ENCODE measurements around the gene UBXN11. TPM values are rescaled to one million over a fixed set of nuclear protein-coding genes. Genes with fewer than 3 reads are reported as not detected.

The UBXN11 gene
- total and polyA plus RNA-seq, 7 donors = 3.5 to 7.0 (median 4.2) TPM

GRCh38 chr1:26281971-26282370 is 24.5 kb downstream of the UBXN11 start:
- Histone ChIP-seq H3K36me3 (ENCODE audit: insufficient read depth in 1 of 2, low read depth in 1 of 2) (peaks cover 4 to 26% of the 10 kb centered on the region in 2 donors), H3K4me1 (peaks cover 75% of the 10 kb centered on the region), H3K27me3 (ENCODE audit: insufficient read depth in 3 of 3, low read length in 2 of 3) (no peaks in the 10 kb centered on the region), H3K9me3 (no peaks in the 10 kb centered on the region), H3K27ac (peak overlapping the region; percentile 92), H3K4me3 (no peak overlapping the region)
- no peak for TF ChIP-seq CTCF (IDR thresholded peaks at IDR 0.05)
- DNase-seq (peak in 1 of 2 donors; percentile 46), ATAC-seq (no peak)
- intact Hi-C loops (cut with DNase I) = no loop called here
- 30 to 45% (median 36%) methylated on average over 14 to 15 of the region's 15 CpGs for WGBS, 3 donors

GRCh38 chr1:26281091-26281958 is 25.1 kb downstream of the UBXN11 start:
- peaks cover 76% of the 10 kb centered on the region for H3K4me1 ChIP-seq
- WGBS, 3 donors = 82 to 94% (median 86%) methylated on average over 5 of the region's 5 CpGs
- H3K27ac ChIP-seq = peak overlapping the region; percentile 92
- intact Hi-C loops (cut with DNase I) = no loop called here
- no peaks in the 10 kb centered on the region for H3K9me3 ChIP-seq
- TF ChIP-seq CTCF (IDR thresholded peaks at IDR 0.05) = no peak
- H3K36me3 ChIP-seq (ENCODE audit: insufficient read depth in 1 of 2, low read depth in 1 of 2) = peaks cover 4 to 31% of the 10 kb centered on the region in 2 donors
- peak overlapping the region; percentile 78 for H3K4me3 ChIP-seq
- H3K27me3 ChIP-seq (ENCODE audit: insufficient read depth in 3 of 3, low read length in 2 of 3) = no peaks in the 10 kb centered on the region
- no peak for ATAC-seq
- DNase-seq = no peak

- no peaks in the 10 kb centered on the region for H3K27me3 ChIP-seq (ENCODE audit: insufficient read depth in 3 of 3, low read length in 2 of 3)
- TF ChIP-seq CTCF (IDR thresholded peaks at IDR 0.05) = no peak
- H3K4me1 ChIP-seq = peaks cover 74% of the 10 kb centered on the region
- WGBS, 3 donors = 35 to 49% (median 36%) methylated on average over 14 to 20 of the region's 20 CpGs
- ATAC-seq (no peak), DNase-seq (no peak)
- H3K36me3 ChIP-seq (ENCODE audit: insufficient read depth in 1 of 2, low read depth in 1 of 2) = peaks cover 4 to 31% of the 10 kb centered on the region in 2 donors
- peak overlapping the region; percentile 78 for H3K4me3 ChIP-seq
- no peaks in the 10 kb centered on the region for H3K9me3 ChIP-seq
- H3K27ac ChIP-seq = peak overlapping the region; percentile 92
- intact Hi-C loops (cut with DNase I) = no loop called here
Measured at GRCh38 chr1:26280333-26281042, 25.9 kb downstream of the UBXN11 start.

- peak; percentile 91 to 92 for DNase-seq
- peak within 1 kb of the TSS; percentile 92 for H3K27ac ChIP-seq
- H3K4me1 ChIP-seq = peaks cover 74% of the 10 kb centered on the region
- peaks cover 4 to 37% of the 10 kb centered on the region in 2 donors for H3K36me3 ChIP-seq (ENCODE audit: insufficient read depth in 1 of 2, low read depth in 1 of 2)
- peak; percentile 57 to 62 (median 58) for ATAC-seq
- H3K27me3 ChIP-seq (ENCODE audit: insufficient read depth in 3 of 3, low read length in 2 of 3) = no peaks in the 10 kb centered on the region
- intact Hi-C loops (cut with DNase I) = no loop called here
- H3K9me3 ChIP-seq = no peaks in the 10 kb centered on the region
- peak within 1 kb of the TSS; percentile 78 for H3K4me3 ChIP-seq
- TF ChIP-seq CTCF (IDR thresholded peaks at IDR 0.05) = peak; percentile 15
- 9 to 13% (median 12%) methylated on average over 38 to 66 of the region's 66 CpGs for WGBS, 3 donors
Measured at GRCh38 chr1:26279456-26280332, 26.7 kb downstream of the UBXN11 start, which contains the start of gene SH3BGRL3. Gene SH3BGRL3, plus strand, starts transcription at chr1:26280086. Its CDS starts 70 bp downstream, at chr1:26280156.

Measured in psoas muscle (tissue), 8 donors.